Osteoblast (primary cell): ENCODE data around the gene SLC35F1. TPM values are rescaled to one million over a fixed set of nuclear protein-coding genes. Genes with fewer than 3 reads are reported as not detected.

Experiments used
- DNase-seq: peaks from one replicate; pipeline ENCODE4 v3.0.0; 2011; ENCODE audit warnings: low spot score, mixed read lengths; ENCODE audit not compliant: insufficient read length; ENCODE audit errors: missing footprints
- H2AFZ ChIP-seq: 2 replicates; pipeline ENCODE4 v1.6.0; 2011; ENCODE audit warnings: mild to moderate bottlenecking, low read length
- H3K27ac ChIP-seq: 2 replicates; pipeline ENCODE4 v1.5.1; 2011; ENCODE audit warnings: mild to moderate bottlenecking, low read depth, low read length, moderate library complexity
- H3K27me3 ChIP-seq: 2 replicates; pipeline ENCODE4 v1.6.0; 2012; ENCODE audit warnings: mild to moderate bottlenecking, control low read depth, inconsistent platforms, low read length, moderate library complexity; ENCODE audit not compliant: insufficient read depth
- H3K36me3 ChIP-seq: 2 replicates; pipeline ENCODE4 v1.5.1; 2011; ENCODE audit warnings: mild to moderate bottlenecking, low read length, control low read depth, moderate library complexity; ENCODE audit not compliant: insufficient read depth
- H3K4me1 ChIP-seq: 2 replicates; pipeline ENCODE4 v1.5.1; 2011; ENCODE audit warnings: mild to moderate bottlenecking, low read length, control low read depth, moderate library complexity; ENCODE audit not compliant: insufficient read depth
- H3K4me2 ChIP-seq: 2 replicates; pipeline ENCODE4 v1.6.0; 2011; ENCODE audit warnings: mild to moderate bottlenecking, low read length; ENCODE audit not compliant: insufficient read depth
- H3K4me3 ChIP-seq: fragments of 200-600 bp; sonication (generic); 3 replicates; pipeline ENCODE4 v1.5.1; 2012; ENCODE audit warnings: mild to moderate bottlenecking, low read length, inconsistent platforms; ENCODE audit not compliant: insufficient read depth
- H3K79me2 ChIP-seq: 2 replicates; pipeline ENCODE4 v1.6.0; 2012; ENCODE audit warnings: mild to moderate bottlenecking, low read length, control low read depth, inconsistent platforms; ENCODE audit not compliant: insufficient read depth
- H3K9me3 ChIP-seq: 2 replicates; pipeline ENCODE4 v1.5.1; 2011; ENCODE audit warnings: low read depth, low read length, control low read depth
- H4K20me1 ChIP-seq: 2 replicates; pipeline ENCODE4 v1.6.0; 2012; ENCODE audit warnings: mild to moderate bottlenecking, low read length, control low read depth; ENCODE audit not compliant: insufficient read depth
- total RNA-seq: library from RNA; depleted of rRNA; stranded (reverse); fragments of >200 nt; gene quantifications from 2 replicates; pipeline ENCODE4 v1.2.3, GENCODE V29; 2012
- TF ChIP-seq, protein P1 (sequence below): IDR thresholded peaks from 2 replicates; pipeline ENCODE4 v1.5.1; 2011; ENCODE audit warnings: mild to moderate bottlenecking, low read depth, low read length, moderate library complexity; ENCODE audit errors: extremely low read depth

SLC35F1 gene
- total RNA-seq, 1 donor: under 0.01 TPM

DNA sequence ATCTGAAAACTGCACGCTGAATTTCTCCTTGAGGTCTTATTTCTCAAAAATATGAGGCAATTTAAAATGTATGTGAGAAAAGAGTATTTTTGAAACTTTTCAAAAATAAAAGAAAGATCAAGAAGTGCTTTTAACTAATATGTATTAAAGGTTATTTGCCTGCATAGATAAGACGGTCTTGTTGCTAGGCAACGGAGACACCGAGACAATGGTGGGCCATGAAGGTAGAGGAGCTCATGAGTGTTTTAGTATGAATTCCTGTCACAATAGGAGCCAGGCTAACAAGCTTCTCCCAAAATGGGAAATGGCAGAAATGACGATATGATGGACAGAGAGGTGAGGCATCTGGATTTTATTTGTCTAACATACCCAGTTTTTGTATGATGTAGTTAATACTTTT is 308.2 kb downstream of the SLC35F1 start:
- DNase-seq: no peak
- Histone ChIP-seq H3K9me3 (no peaks in the 10 kb centered on the region), H3K4me1 (no peaks in the 10 kb centered on the region), H3K36me3 (no peaks in the 10 kb centered on the region), H3K4me2 (no peak overlapping the region), H3K4me3 (no peak overlapping the region), H4K20me1 (no peaks in the 10 kb centered on the region), H3K27me3 (no peaks in the 10 kb centered on the region), H2AFZ (no peak overlapping the region), H3K79me2 (no peaks in the 10 kb centered on the region), H3K27ac (no peak overlapping the region)
- TF ChIP-seq, protein P1, sequence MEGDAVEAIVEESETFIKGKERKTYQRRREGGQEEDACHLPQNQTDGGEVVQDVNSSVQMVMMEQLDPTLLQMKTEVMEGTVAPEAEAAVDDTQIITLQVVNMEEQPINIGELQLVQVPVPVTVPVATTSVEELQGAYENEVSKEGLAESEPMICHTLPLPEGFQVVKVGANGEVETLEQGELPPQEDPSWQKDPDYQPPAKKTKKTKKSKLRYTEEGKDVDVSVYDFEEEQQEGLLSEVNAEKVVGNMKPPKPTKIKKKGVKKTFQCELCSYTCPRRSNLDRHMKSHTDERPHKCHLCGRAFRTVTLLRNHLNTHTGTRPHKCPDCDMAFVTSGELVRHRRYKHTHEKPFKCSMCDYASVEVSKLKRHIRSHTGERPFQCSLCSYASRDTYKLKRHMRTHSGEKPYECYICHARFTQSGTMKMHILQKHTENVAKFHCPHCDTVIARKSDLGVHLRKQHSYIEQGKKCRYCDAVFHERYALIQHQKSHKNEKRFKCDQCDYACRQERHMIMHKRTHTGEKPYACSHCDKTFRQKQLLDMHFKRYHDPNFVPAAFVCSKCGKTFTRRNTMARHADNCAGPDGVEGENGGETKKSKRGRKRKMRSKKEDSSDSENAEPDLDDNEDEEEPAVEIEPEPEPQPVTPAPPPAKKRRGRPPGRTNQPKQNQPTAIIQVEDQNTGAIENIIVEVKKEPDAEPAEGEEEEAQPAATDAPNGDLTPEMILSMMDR: no peak

DNA sequence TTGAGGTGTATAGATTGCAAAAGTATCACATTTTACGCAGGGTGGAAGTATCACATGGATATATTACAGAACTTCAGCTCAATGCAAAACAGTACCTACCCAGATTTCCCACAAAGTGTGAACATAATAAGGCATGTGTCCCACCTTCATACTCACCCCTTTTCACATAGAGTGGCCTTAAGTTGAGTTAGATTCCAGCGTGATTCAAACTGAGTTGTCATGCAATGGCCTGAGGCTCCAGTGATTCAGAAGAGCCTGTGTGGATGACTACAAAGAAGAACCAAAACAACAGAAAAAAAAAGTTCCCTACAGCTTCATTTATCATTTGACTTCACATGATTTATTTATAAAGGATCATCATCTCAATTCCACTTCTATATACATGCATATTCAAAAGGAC is 309.7 kb downstream of the SLC35F1 start:
- Histone ChIP-seq H3K27me3 (no peaks in the 10 kb centered on the region), H3K4me1 (no peaks in the 10 kb centered on the region), H3K36me3 (no peaks in the 10 kb centered on the region), H3K27ac (no peak overlapping the region), H3K9me3 (no peaks in the 10 kb centered on the region), H2AFZ (no peak overlapping the region), H3K79me2 (no peaks in the 10 kb centered on the region), H3K4me3 (no peak overlapping the region), H4K20me1 (no peaks in the 10 kb centered on the region), H3K4me2 (no peak overlapping the region)
- TF ChIP-seq, protein P1: no peak
- DNase-seq: no peak

DNA sequence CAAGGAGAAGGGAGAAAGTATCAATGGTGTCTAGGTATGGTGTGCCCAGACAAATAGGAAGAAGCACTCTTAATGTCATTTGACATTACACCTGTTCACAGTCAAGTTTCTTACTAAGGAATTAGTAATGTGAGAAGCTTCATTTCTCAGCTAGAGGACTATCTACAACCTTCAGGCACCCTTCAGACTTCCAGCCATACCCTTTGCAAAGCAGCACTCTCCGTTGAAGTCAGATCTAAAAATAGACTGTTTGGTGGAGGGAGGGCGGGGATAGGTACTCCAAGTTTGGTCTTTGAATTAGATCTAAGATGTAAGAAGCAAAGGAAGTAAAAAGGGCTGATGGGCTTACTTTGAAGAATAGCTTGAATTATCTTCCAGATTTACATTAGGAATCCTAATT is 311.1 kb downstream of the SLC35F1 start:
- Histone ChIP-seq H3K79me2 (no peaks in the 10 kb centered on the region), H3K4me2 (no peak overlapping the region), H4K20me1 (no peaks in the 10 kb centered on the region), H3K27ac (no peak overlapping the region), H3K27me3 (no peaks in the 10 kb centered on the region), H3K36me3 (no peaks in the 10 kb centered on the region), H3K4me3 (no peak overlapping the region), H3K9me3 (no peaks in the 10 kb centered on the region), H3K4me1 (no peaks in the 10 kb centered on the region), H2AFZ (no peak overlapping the region)
- DNase-seq: no peak
- TF ChIP-seq, protein P1: no peak

DNA sequence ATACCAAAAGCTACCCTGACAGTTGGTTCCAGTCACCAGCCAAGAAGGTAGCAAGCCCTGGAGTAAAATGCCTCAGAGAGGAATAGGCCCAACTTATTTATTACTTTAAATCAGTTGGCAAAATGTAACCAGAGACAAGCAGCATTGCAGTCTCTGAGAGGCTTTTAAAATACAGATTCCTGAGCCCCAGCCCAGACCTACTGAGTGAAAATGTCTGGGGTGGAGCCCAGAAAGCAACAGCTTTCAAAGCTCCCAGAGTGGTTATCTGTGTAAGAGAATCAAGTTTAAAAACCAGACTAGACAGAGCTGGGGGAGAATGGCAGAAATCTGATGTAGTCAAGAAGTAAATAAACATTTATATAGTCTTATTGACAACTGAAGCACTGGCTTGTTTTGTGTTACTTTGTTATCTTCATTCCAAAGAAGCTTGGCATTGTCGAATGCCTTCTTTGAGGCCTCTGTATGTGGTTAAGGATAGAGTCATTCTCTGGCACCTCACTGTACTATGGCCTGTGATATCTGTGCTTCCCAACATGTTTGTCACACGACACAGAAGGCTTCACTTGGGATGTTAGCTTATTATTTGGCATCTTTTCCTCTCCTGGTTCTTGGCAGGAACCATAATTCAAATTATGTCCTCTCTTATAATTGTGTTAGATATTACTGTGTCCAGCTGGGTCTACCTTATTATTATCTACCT is 313.5 kb downstream of the SLC35F1 start:
- H3K36me3 ChIP-seq: no peaks in the 10 kb centered on the region
- no peaks in the 10 kb centered on the region for H4K20me1 ChIP-seq
- no peaks in the 10 kb centered on the region for H3K4me1 ChIP-seq
- H2AFZ ChIP-seq: no peak overlapping the region
- H3K27me3 ChIP-seq: no peaks in the 10 kb centered on the region
- no peaks in the 10 kb centered on the region for H3K79me2 ChIP-seq
- H3K4me2 ChIP-seq: no peak overlapping the region
- TF ChIP-seq, protein P1: no peak
- no peak overlapping the region for H3K4me3 ChIP-seq
- H3K27ac ChIP-seq: no peak overlapping the region
- no peak for DNase-seq
- H3K9me3 ChIP-seq: no peaks in the 10 kb centered on the region
